ENCODE data around the gene CSNK1E.
"Not testable (repeated sequence)": the region's sequence is repeated elsewhere in the genome, so short reads cannot be mapped to it uniquely, and the experiment has no call there.

Gene CSNK1E

GRCh38 chr22:38317122-38317994, at the start of gene CSNK1E:
TSS of gene CSNK1E (minus strand) at chr22:38317433. CDS start at chr22:38314157, 3,276 bp downstream.
- DNase-seq (ENCODE audit: low read depth in 2 of 2), result peak; percentile 39 to 41

- not testable (repeated sequence) for DNase-seq (ENCODE audit: low read depth in 2 of 2)
These were observed 48.6 kb upstream of the CSNK1E start for GRCh38 chr22:38365829-38366228.

- not testable (repeated sequence) for DNase-seq (ENCODE audit: low read depth in 2 of 2)
These were observed 47.9 kb upstream of the CSNK1E start for GRCh38 chr22:38365174-38365573.

- DNase-seq (ENCODE audit: low read depth in 2 of 2), result not testable (repeated sequence)
These were observed 43.3 kb upstream of the CSNK1E start for GRCh38 chr22:38360560-38360959.

- not testable (repeated sequence) for DNase-seq (ENCODE audit: low read depth in 2 of 2)
These were observed 42.6 kb upstream of the CSNK1E start for GRCh38 chr22:38359817-38360216.

GRCh38 chr22:38357971-38358370, 40.7 kb upstream of the CSNK1E start:
- DNase-seq (ENCODE audit: low read depth in 2 of 2), result not testable (repeated sequence)

- DNase-seq (ENCODE audit: low read depth in 2 of 2), result no peak
These were observed 38.0 kb upstream of the CSNK1E start for GRCh38 chr22:38355275-38355674.

- no peak for DNase-seq (ENCODE audit: low read depth in 2 of 2)
These were observed 36.5 kb upstream of the CSNK1E start for GRCh38 chr22:38353701-38354100.

- DNase-seq (ENCODE audit: low read depth in 2 of 2), result peak; percentile 44 to 48
These were observed 36.0 kb upstream of the CSNK1E start for GRCh38 chr22:38353142-38353629.

- DNase-seq (ENCODE audit: low read depth in 2 of 2), result no peak
These were observed 35.2 kb upstream of the CSNK1E start for GRCh38 chr22:38352436-38352835.

- no peak for DNase-seq (ENCODE audit: low read depth in 2 of 2)
These were observed 33.5 kb upstream of the CSNK1E start for GRCh38 chr22:38350444-38351359.

- no peak for DNase-seq (ENCODE audit: low read depth in 2 of 2)
These were observed 31.7 kb upstream of the CSNK1E start for GRCh38 chr22:38348751-38349496.

- no peak for DNase-seq (ENCODE audit: low read depth in 2 of 2)
These were observed 30.9 kb upstream of the CSNK1E start for GRCh38 chr22:38347944-38348750.

GRCh38 chr22:38347181-38347943, 30.1 kb upstream of the CSNK1E start:
- no peak for DNase-seq (ENCODE audit: low read depth in 2 of 2)

- DNase-seq (ENCODE audit: low read depth in 2 of 2), result no peak
These were observed 29.3 kb upstream of the CSNK1E start for GRCh38 chr22:38346506-38346905.

- DNase-seq (ENCODE audit: low read depth in 2 of 2), result no peak
These were observed 28.5 kb upstream of the CSNK1E start for GRCh38 chr22:38345782-38346181.

GRCh38 chr22:38339893-38340292, 22.7 kb upstream of the CSNK1E start:
- DNase-seq (ENCODE audit: low read depth in 2 of 2), result not testable (repeated sequence)

GRCh38 chr22:38338772-38339379, 21.6 kb upstream of the CSNK1E start:
- no peak for DNase-seq (ENCODE audit: low read depth in 2 of 2)

- no peak for DNase-seq (ENCODE audit: low read depth in 2 of 2)
These were observed 19.5 kb upstream of the CSNK1E start for GRCh38 chr22:38336699-38337098.
